ENCODE measurements around the gene EEF1E1.
A peak's percentile ranks its signal among the peaks of the same experiment; 100 is the strongest.

Gene EEF1E1

GRCh38 chr6:8085053-8085511, 17.3 kb downstream of the EEF1E1 start:
- peaks cover 21% of the 10 kb centered on the region for H3K4me1 ChIP-seq (ENCODE audit: control insufficient read depth, insufficient read depth, low read length)
- ChIA-PET POLR2A (interaction anchor here (0.7 to 2.2 kb wide), 7 partner anchors 9 to 359 kb away, joined by 3 to 19 read pairs (median 5); partner anchors contain the start of genes BLOC1S5, BMP6 and EEF1E1), CTCF (interaction anchor here (0.6 to 0.9 kb wide), 4 partner anchors 17 to 1328 kb away, joined by 3 to 4 read pairs (median 4); partner anchors contain the start of gene EEF1E1)
- TF ChIP-seq ZNF274 (IDR thresholded peaks at IDR 0.05; ENCODE audit: low read length): no peak
- TF ChIP-seq ZNF274 (tag by site-specific recombination; IDR thresholded peaks at IDR 0.05; ENCODE audit: borderline replicate concordance): no peak
- TF ChIP-seq ZNF558 (tag by site-specific recombination; IDR thresholded peaks at IDR 0.05): no peak
- no peak for TF ChIP-seq ZNF560 (tag by site-specific recombination; IDR thresholded peaks at IDR 0.05; ENCODE audit: borderline replicate concordance)
- no peak for TF ChIP-seq ZBTB8A (tag by site-specific recombination; IDR thresholded peaks at IDR 0.05)
- TF ChIP-seq ZBTB49 (tag by site-specific recombination; IDR thresholded peaks at IDR 0.05; ENCODE audit: low read depth): no peak
- peak; percentile 82 for TF ChIP-seq SCRT2 (tag by site-specific recombination; IDR thresholded peaks at IDR 0.05)
- no peak for TF ChIP-seq ZNF707 (tag by site-specific recombination; IDR thresholded peaks at IDR 0.05)
- TF ChIP-seq ZNF830 (tag by site-specific recombination; IDR thresholded peaks at IDR 0.05; ENCODE audit: low read depth): no peak
- TF ChIP-seq GLIS1 (tag by site-specific recombination; IDR thresholded peaks at IDR 0.05): peak; percentile 92
- TF ChIP-seq ZBTB20 (tag by site-specific recombination; IDR thresholded peaks at IDR 0.05): no peak
- TF ChIP-seq ZNF311 (tag by site-specific recombination; IDR thresholded peaks at IDR 0.05; ENCODE audit: borderline replicate concordance): no peak
- TF ChIP-seq ZNF660 (tag by site-specific recombination; IDR thresholded peaks at IDR 0.05): peak; percentile 78
- TF ChIP-seq TCF7L2 (IDR thresholded peaks at IDR 0.05; ENCODE audit: borderline replicate concordance, low read depth, low read length): no peak
- TF ChIP-seq INSM2 (tag by site-specific recombination; IDR thresholded peaks at IDR 0.05): peak; percentile 92
- no peak for TF ChIP-seq ZNF426 (tag by site-specific recombination; IDR thresholded peaks at IDR 0.05)
- peak; percentile 61 for TF ChIP-seq ZBTB17 (tag by site-specific recombination; IDR thresholded peaks at IDR 0.05)
- no peak for TF ChIP-seq ZBTB44 (tag by site-specific recombination; IDR thresholded peaks at IDR 0.05)
- TF ChIP-seq SCRT1 (tag by site-specific recombination; IDR thresholded peaks at IDR 0.05; ENCODE audit: borderline replicate concordance): no peak
- TF ChIP-seq ZSCAN5A (tag by site-specific recombination; IDR thresholded peaks at IDR 0.05): no peak
- TF ChIP-seq TRIM28 (IDR thresholded peaks at IDR 0.05; ENCODE audit: borderline replicate concordance, low read length): no peak
- TF ChIP-seq ZNF19 (tag by site-specific recombination; IDR thresholded peaks at IDR 0.05; ENCODE audit: low read depth): no peak
- TF ChIP-seq ZSCAN4 (tag by site-specific recombination; IDR thresholded peaks at IDR 0.05): no peak
- TF ChIP-seq ZNF292 (tag by site-specific recombination; IDR thresholded peaks at IDR 0.05; ENCODE audit: borderline replicate concordance, low read depth): no peak
- no peak for TF ChIP-seq ZNF548 (tag by site-specific recombination; IDR thresholded peaks at IDR 0.05)
- TF ChIP-seq HOXA7 (CRISPR knock-in tag; IDR thresholded peaks at IDR 0.05; ENCODE audit: borderline replicate concordance): no peak
- no peak for TF ChIP-seq ZNF549 (tag by site-specific recombination; IDR thresholded peaks at IDR 0.05)
- TF ChIP-seq ZNF654 (tag by site-specific recombination; IDR thresholded peaks at IDR 0.05; ENCODE audit: low read depth): no peak
- no peak for TF ChIP-seq ZNF571 (tag by site-specific recombination; IDR thresholded peaks at IDR 0.05)
- TF ChIP-seq OSR2 (tag by site-specific recombination; IDR thresholded peaks at IDR 0.05): peak; percentile 97
- TF ChIP-seq KLF9 (tag by site-specific recombination; IDR thresholded peaks at IDR 0.05; ENCODE audit: low read depth): no peak
- TF ChIP-seq YY1 (tag by site-specific recombination; IDR thresholded peaks at IDR 0.05): no peak

More at GRCh38 chr6:8085053-8085511, 17.3 kb downstream of the EEF1E1 start:
- Histone ChIP-seq H3K36me3 (ENCODE audit: control insufficient read depth in 2 of 2, insufficient read depth in 1 of 2, low read length in 2 of 2) (peaks cover 14 to 33% of the 10 kb centered on the region in 2 experiments), H3K27ac (ENCODE audit: extremely low read depth, low read depth, low read length) (no peak overlapping the region), H3K9me3 (ENCODE audit: control insufficient read depth, insufficient read depth, low read depth, low read length) (no peaks in the 10 kb centered on the region), H3K4me3 (ENCODE audit: low read depth, low read length) (no peak overlapping the region)
